ENCODE measurements around the gene ZNF536. TPM values are rescaled to one million over a fixed set of nuclear protein-coding genes. Genes with fewer than 3 reads are reported as not detected.

The ZNF536 gene
- total RNA-seq, 4 donors from 2014 or later, result 4.3 to 7.6 (median 5.5) TPM

- WGBS, 2 donors (ENCODE audit: low coverage in 1 of 2), result 78 to 87% methylated on average over 3 to 4 of the region's 4 CpGs
- Histone ChIP-seq H3K4me1 (no peaks in the 10 kb centered on the region), H3K36me3 (no peaks in the 10 kb centered on the region), H3K27ac (no peak overlapping the region), H3K9me3 (no peaks in the 10 kb centered on the region), H3K27me3 (peaks cover 19% of the 10 kb centered on the region), H3K4me3 (no peak overlapping the region)
- ATAC-seq, result no peak
- TF ChIP-seq CTCF (IDR thresholded peaks at IDR 0.05), result no peak
- TF ChIP-seq POLR2A (IDR thresholded peaks at IDR 0.05), result no peak
- no peak for TF ChIP-seq POLR2AphosphoS5 (IDR thresholded peaks at IDR 0.05)
- TF ChIP-seq EP300 (IDR thresholded peaks at IDR 0.05), result no peak
Measured at GRCh38 chr19:30539315-30539714, 167.1 kb downstream of the ZNF536 start.

- Histone ChIP-seq H3K4me3 (no peak overlapping the region), H3K36me3 (no peaks in the 10 kb centered on the region), H3K27me3 (peaks cover 19% of the 10 kb centered on the region), H3K9me3 (no peaks in the 10 kb centered on the region), H3K27ac (no peak overlapping the region), H3K4me1 (no peaks in the 10 kb centered on the region)
- TF ChIP-seq POLR2AphosphoS5 (IDR thresholded peaks at IDR 0.05) (no peak), EP300 (IDR thresholded peaks at IDR 0.05) (no peak), CTCF (IDR thresholded peaks at IDR 0.05) (no peak), POLR2A (IDR thresholded peaks at IDR 0.05) (no peak)
- WGBS, 2 donors (ENCODE audit: low coverage in 1 of 2), result 83 to 100% methylated on average over 1 to 3 of the region's 11 CpGs
- no peak for ATAC-seq
Measured at GRCh38 chr19:30539981-30540380, 167.8 kb downstream of the ZNF536 start.

- Histone ChIP-seq H3K27me3 (peaks cover 19% of the 10 kb centered on the region), H3K36me3 (no peaks in the 10 kb centered on the region), H3K4me1 (no peaks in the 10 kb centered on the region), H3K27ac (no peak overlapping the region), H3K9me3 (no peaks in the 10 kb centered on the region), H3K4me3 (no peak overlapping the region)
- ATAC-seq, result no peak
- TF ChIP-seq EP300 (IDR thresholded peaks at IDR 0.05) (no peak), CTCF (IDR thresholded peaks at IDR 0.05) (no peak), POLR2AphosphoS5 (IDR thresholded peaks at IDR 0.05) (no peak), POLR2A (IDR thresholded peaks at IDR 0.05) (no peak)
- WGBS, 2 donors (ENCODE audit: low coverage in 1 of 2), result 50 to 51% methylated on average over 2 of the region's 6 CpGs
Measured at GRCh38 chr19:30540761-30541160, 168.6 kb downstream of the ZNF536 start.

GRCh38 chr19:30541575-30541974 lies 169.4 kb downstream of the ZNF536 start:
- Histone ChIP-seq H3K4me3 (no peak overlapping the region), H3K36me3 (no peaks in the 10 kb centered on the region), H3K27me3 (peaks cover 15% of the 10 kb centered on the region), H3K27ac (no peak overlapping the region), H3K4me1 (no peaks in the 10 kb centered on the region), H3K9me3 (no peaks in the 10 kb centered on the region)
- no peak for ATAC-seq
- no peak for TF ChIP-seq CTCF (IDR thresholded peaks at IDR 0.05)
- no peak for TF ChIP-seq EP300 (IDR thresholded peaks at IDR 0.05)
- TF ChIP-seq POLR2AphosphoS5 (IDR thresholded peaks at IDR 0.05), result no peak
- TF ChIP-seq POLR2A (IDR thresholded peaks at IDR 0.05), result no peak

GRCh38 chr19:30543243-30543945 lies 171.2 kb downstream of the ZNF536 start:
- H3K27me3 ChIP-seq, result peaks cover 15% of the 10 kb centered on the region
- no peak overlapping the region for H3K27ac ChIP-seq
- no peaks in the 10 kb centered on the region for H3K4me1 ChIP-seq
- no peaks in the 10 kb centered on the region for H3K36me3 ChIP-seq
- TF ChIP-seq POLR2A (IDR thresholded peaks at IDR 0.05), result no peak
- no peak for TF ChIP-seq EP300 (IDR thresholded peaks at IDR 0.05)
- no peak for TF ChIP-seq POLR2AphosphoS5 (IDR thresholded peaks at IDR 0.05)
- no peak for TF ChIP-seq CTCF (IDR thresholded peaks at IDR 0.05)
- no peak overlapping the region for H3K4me3 ChIP-seq
- ATAC-seq, result no peak
- WGBS, 2 donors (ENCODE audit: low coverage in 1 of 2), result 73% methylated on average over 3 of the region's 9 CpGs; no CpG with 5 or more reads in 1 of the 2 donors
- no peaks in the 10 kb centered on the region for H3K9me3 ChIP-seq
